WTC11 (cell line): ENCODE results near the gene MSH3. TPM values are rescaled to one million over a fixed set of nuclear protein-coding genes. Genes with fewer than 3 reads are reported as not detected.

Experiments used
- ATAC-seq: fragments of 200-7000 bp; cut with Tn5 transposase; 2 replicates; pipeline ENCODE4 v1.10.0; 2021; ENCODE audit warnings: mild to moderate bottlenecking, moderate library complexity
- CTCF ChIA-PET: fragments of 300-600 bp; sonication (Branson Sonifier 250); formaldehyde crosslinking; loops from one replicate; lab custom pipeline; 2021; ENCODE audit warnings: antibody characterized with exemption; lab: Charles Lee
- POLR2A ChIA-PET: fragments of 350-600 bp; sonication (Branson Sonifier 250); formaldehyde crosslinking; loops from one replicate; lab custom pipeline; 2021; ENCODE audit warnings: antibody characterized with exemption; lab: Charles Lee
- DNase-seq: peaks from one replicate; pipeline ENCODE4 v3.0.0; 2021; ENCODE audit warnings: low spot score
- H3K27ac Mint-ChIP-seq: 2 replicates; pipeline ENCODE4 v1.8.0; 2021; ENCODE audit warnings: mixed read lengths
- H3K27me3 Mint-ChIP-seq: 2 replicates; pipeline ENCODE4 v1.8.0; 2021; ENCODE audit warnings: low read depth, mild to moderate bottlenecking, moderate library complexity, mixed read lengths
- H3K36me3 Mint-ChIP-seq: 2 replicates; pipeline ENCODE4 v1.8.0; 2021; ENCODE audit warnings: mixed read lengths
- H3K4me1 Mint-ChIP-seq: 2 replicates; pipeline ENCODE4 v1.8.0; 2022; ENCODE audit warnings: mixed read lengths
- H3K4me3 Mint-ChIP-seq: 2 replicates; pipeline ENCODE4 v1.8.0; 2021; ENCODE audit warnings: mild to moderate bottlenecking, moderate library complexity, mixed read lengths
- H3K9me3 Mint-ChIP-seq: 2 replicates; pipeline ENCODE4 v1.8.0; 2021; ENCODE audit warnings: mixed read lengths
- ATF1 ChIP-seq: sonication (generic); formaldehyde crosslinking; IDR thresholded peaks from 2 replicates; pipeline ENCODE4 v1.8.1; 2023; ENCODE audit warnings: mild to moderate bottlenecking, moderate library complexity, missing genetic modification reagents
- CREM ChIP-seq: sonication (generic); formaldehyde crosslinking; IDR thresholded peaks from 2 replicates; pipeline ENCODE4 v1.8.1; 2022; ENCODE audit warnings: mild to moderate bottlenecking, missing genetic modification reagents, moderate library complexity
- ETV6 ChIP-seq: sonication (generic); formaldehyde crosslinking; IDR thresholded peaks from 2 replicates; pipeline ENCODE4 v1.8.1; 2022; ENCODE audit warnings: mild to moderate bottlenecking, missing genetic modification reagents
- JUN ChIP-seq: sonication (generic); formaldehyde crosslinking; IDR thresholded peaks from 2 replicates; pipeline ENCODE4 v1.8.0; 2023; ENCODE audit warnings: mild to moderate bottlenecking, missing genetic modification reagents
- NR1H2 ChIP-seq: sonication (generic); formaldehyde crosslinking; IDR thresholded peaks from 2 replicates; pipeline ENCODE4 v1.9.0; 2021; ENCODE audit warnings: mild to moderate bottlenecking, moderate library complexity, missing genetic modification reagents
- RELA ChIP-seq: sonication (generic); formaldehyde crosslinking; IDR thresholded peaks from 2 replicates; pipeline ENCODE4 v1.8.1; 2022; ENCODE audit warnings: missing genetic modification reagents, mild to moderate bottlenecking, borderline replicate concordance
- SP1 ChIP-seq: sonication (generic); formaldehyde crosslinking; conservative IDR thresholded peaks from 2 replicates; pipeline ENCODE4 v1.8.1; 2022; ENCODE audit warnings: missing genetic modification reagents
- ZNF138 ChIP-seq: sonication (generic); formaldehyde crosslinking; conservative IDR thresholded peaks from 2 replicates; pipeline ENCODE4 v1.8.1; 2022; ENCODE audit warnings: mild to moderate bottlenecking, moderate library complexity, missing genetic modification reagents
- ZNF671 ChIP-seq: fragments of 250-450 bp; sonication (Bioruptor Pico); IDR thresholded peaks from 2 replicates; pipeline ENCODE4 v1.8.0; 2021; ENCODE audit warnings: mild to moderate bottlenecking
- total RNA-seq: library from RNA; stranded (reverse); gene quantifications from 3 replicates; pipeline ENCODE4 v1.2.3, GENCODE V29; 2021
- TF ChIP-seq, protein P1 (sequence below): sonication (generic); formaldehyde crosslinking; IDR thresholded peaks from 2 replicates; pipeline ENCODE4 v1.8.1; 2022; ENCODE audit warnings: mild to moderate bottlenecking, missing genetic modification reagents, moderate library complexity, borderline replicate concordance
- TF ChIP-seq, protein P2 (sequence below): sonication (generic); formaldehyde crosslinking; IDR thresholded peaks from 2 replicates; pipeline ENCODE4 v1.8.0; 2022; ENCODE audit warnings: mild to moderate bottlenecking, missing genetic modification reagents
- TF ChIP-seq, protein P3 (sequence below): fragments of 250-450 bp; sonication (Bioruptor Pico); IDR thresholded peaks from 2 replicates; pipeline ENCODE4 v1.9.0; 2021; ENCODE audit warnings: mild to moderate bottlenecking
- TF ChIP-seq, protein P4 (sequence below): fragments of 250-450 bp; sonication (Bioruptor Pico); IDR thresholded peaks from 2 replicates; pipeline ENCODE4 v1.8.0; 2021; ENCODE audit warnings: mild to moderate bottlenecking
- TF ChIP-seq, protein P5 (sequence below): sonication (generic); formaldehyde crosslinking; conservative IDR thresholded peaks from 2 replicates; pipeline ENCODE4 v1.8.1; 2022; ENCODE audit warnings: mild to moderate bottlenecking, missing genetic modification reagents
- TF ChIP-seq, protein P6 (sequence below): sonication (generic); formaldehyde crosslinking; IDR thresholded peaks from 2 replicates; pipeline ENCODE4 v1.8.1; 2022; ENCODE audit warnings: low read depth, mild to moderate bottlenecking, moderate library complexity, missing genetic modification reagents, borderline replicate concordance

The MSH3 gene
- total RNA-seq, 1 experiment from 2014 or later: 14.6 TPM

DNA sequence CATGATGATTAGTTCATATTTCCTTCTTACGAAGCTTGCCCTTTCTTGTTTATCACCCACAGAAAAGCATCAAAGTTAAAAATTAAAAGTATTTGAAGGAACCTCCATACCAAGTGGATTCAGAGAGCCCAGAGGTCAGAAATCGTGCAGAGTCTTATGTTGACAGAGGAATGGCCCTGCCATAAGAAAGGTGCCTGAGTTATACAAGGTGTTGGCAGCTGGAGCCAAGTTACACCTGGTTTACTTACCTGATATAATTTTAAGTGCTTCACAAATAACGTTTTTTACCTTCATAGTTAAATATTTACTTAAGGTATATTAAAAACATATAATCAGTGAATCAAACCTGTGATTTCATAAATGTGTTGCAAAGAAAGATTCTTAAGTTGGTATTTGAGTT lies 42.6 kb downstream of the MSH3 start:
- Mint-ChIP-seq H3K9me3 (no peaks in the 10 kb centered on the region), H3K36me3 (no peaks in the 10 kb centered on the region; the same call in 1 of the 2 replicates), H3K27ac (no peak overlapping the region), H3K4me3 (no peak overlapping the region), H3K4me1 (peaks cover 12% of the 10 kb centered on the region), H3K27me3 (no peaks in the 10 kb centered on the region)
- DNase-seq (no peak), ATAC-seq (no peak)
- ChIA-PET CTCF (no interaction called here), POLR2A (no interaction called here)
- TF ChIP-seq, protein P1, sequence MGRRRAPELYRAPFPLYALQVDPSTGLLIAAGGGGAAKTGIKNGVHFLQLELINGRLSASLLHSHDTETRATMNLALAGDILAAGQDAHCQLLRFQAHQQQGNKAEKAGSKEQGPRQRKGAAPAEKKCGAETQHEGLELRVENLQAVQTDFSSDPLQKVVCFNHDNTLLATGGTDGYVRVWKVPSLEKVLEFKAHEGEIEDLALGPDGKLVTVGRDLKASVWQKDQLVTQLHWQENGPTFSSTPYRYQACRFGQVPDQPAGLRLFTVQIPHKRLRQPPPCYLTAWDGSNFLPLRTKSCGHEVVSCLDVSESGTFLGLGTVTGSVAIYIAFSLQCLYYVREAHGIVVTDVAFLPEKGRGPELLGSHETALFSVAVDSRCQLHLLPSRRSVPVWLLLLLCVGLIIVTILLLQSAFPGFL (CRISPR knock-in tag): no peak
- TF ChIP-seq ZNF138 (no peak), SP1 (CRISPR knock-in tag) (no peak), NR1H2 (CRISPR knock-in tag) (no peak), ZNF671 (CRISPR knock-in tag) (no peak), JUN (CRISPR knock-in tag) (no peak), ATF1 (CRISPR knock-in tag) (no peak), RELA (CRISPR knock-in tag) (no peak)
- TF ChIP-seq, protein P2, sequence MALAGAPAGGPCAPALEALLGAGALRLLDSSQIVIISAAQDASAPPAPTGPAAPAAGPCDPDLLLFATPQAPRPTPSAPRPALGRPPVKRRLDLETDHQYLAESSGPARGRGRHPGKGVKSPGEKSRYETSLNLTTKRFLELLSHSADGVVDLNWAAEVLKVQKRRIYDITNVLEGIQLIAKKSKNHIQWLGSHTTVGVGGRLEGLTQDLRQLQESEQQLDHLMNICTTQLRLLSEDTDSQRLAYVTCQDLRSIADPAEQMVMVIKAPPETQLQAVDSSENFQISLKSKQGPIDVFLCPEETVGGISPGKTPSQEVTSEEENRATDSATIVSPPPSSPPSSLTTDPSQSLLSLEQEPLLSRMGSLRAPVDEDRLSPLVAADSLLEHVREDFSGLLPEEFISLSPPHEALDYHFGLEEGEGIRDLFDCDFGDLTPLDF (CRISPR knock-in tag): no peak
- TF ChIP-seq, protein P3, sequence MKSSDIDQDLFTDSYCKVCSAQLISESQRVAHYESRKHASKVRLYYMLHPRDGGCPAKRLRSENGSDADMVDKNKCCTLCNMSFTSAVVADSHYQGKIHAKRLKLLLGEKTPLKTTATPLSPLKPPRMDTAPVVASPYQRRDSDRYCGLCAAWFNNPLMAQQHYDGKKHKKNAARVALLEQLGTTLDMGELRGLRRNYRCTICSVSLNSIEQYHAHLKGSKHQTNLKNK (CRISPR knock-in tag): no peak
- TF ChIP-seq, protein P4, sequence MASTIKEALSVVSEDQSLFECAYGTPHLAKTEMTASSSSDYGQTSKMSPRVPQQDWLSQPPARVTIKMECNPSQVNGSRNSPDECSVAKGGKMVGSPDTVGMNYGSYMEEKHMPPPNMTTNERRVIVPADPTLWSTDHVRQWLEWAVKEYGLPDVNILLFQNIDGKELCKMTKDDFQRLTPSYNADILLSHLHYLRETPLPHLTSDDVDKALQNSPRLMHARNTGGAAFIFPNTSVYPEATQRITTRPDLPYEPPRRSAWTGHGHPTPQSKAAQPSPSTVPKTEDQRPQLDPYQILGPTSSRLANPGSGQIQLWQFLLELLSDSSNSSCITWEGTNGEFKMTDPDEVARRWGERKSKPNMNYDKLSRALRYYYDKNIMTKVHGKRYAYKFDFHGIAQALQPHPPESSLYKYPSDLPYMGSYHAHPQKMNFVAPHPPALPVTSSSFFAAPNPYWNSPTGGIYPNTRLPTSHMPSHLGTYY (CRISPR knock-in tag): no peak

DNA sequence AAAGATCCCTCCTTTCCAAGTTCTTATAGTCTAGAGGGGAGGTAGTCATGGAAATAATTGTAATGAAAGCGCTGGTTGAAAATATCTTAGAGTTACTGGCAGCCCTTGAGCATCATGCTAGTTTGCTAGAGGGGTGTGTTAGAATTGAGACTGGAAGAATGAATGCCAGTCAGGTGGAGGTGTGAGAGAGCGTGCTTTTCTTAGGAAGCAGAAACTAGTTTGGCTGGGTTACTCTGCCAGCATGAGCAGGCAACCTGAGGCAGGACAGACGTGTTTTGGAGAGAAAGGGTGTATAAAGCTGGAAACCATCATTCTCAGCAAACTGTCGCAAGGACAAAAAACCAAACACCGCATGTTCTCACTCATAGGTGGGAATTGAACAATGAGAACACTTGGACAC lies 43.9 kb downstream of the MSH3 start:
- Mint-ChIP-seq H3K4me1 (peaks cover 14% of the 10 kb centered on the region), H3K27ac (peak overlapping the region; percentile 49; the same call in 1 of the 2 replicates)
- POLR2A ChIA-PET: no interaction called here
- DNase-seq: no peak
- TF ChIP-seq, protein P5, sequence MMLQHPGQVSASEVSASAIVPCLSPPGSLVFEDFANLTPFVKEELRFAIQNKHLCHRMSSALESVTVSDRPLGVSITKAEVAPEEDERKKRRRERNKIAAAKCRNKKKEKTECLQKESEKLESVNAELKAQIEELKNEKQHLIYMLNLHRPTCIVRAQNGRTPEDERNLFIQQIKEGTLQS (CRISPR knock-in tag): no peak
- TF ChIP-seq, protein P3 (CRISPR knock-in tag): no peak
- no peak for TF ChIP-seq ETV6
- TF ChIP-seq, protein P1 (CRISPR knock-in tag): no peak
- TF ChIP-seq, all 79 proteins: peak for 0
- CTCF ChIA-PET: no interaction called here
- Mint-ChIP-seq H3K27me3 (no peaks in the 10 kb centered on the region), H3K36me3 (no peaks in the 10 kb centered on the region; the same call in 1 of the 2 replicates), H3K9me3 (no peaks in the 10 kb centered on the region), H3K4me3 (no peak overlapping the region)
- ATAC-seq: no peak

DNA sequence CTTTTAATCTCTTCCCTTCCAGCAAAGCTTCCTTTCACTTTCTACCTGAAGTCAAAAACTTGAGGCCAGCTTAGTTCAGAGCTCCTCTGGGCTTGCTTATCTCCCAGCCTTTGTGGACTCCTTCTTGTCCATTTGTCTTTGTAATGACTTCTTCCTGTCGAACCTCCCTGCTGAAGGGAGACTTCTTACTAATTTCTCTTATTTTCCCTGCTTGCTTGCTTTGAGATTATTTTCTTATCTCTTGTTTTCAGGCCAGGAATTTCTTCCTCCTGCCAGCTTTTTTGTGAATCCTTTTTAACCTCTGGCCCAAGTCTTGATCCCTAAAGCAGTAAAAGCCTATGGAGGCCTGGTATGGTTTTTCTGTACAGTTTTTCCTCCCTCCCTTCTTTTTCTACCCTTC lies 47.1 kb downstream of the MSH3 start:
- peaks cover 11% of the 10 kb centered on the region for H3K36me3 Mint-ChIP-seq
- H3K27ac Mint-ChIP-seq: peak overlapping the region; percentile 80; the same call in 1 of the 2 replicates
- CTCF ChIA-PET: interaction anchor here (1.2 kb wide), 1 partner anchor 10 kb away, joined by 3 read pairs; no protein-coding TSS in a partner anchor
- no peak overlapping the region for H3K4me3 Mint-ChIP-seq
- ATAC-seq (no peak; the same call in 1 of the 2 replicates), DNase-seq (no peak)
- TF ChIP-seq, protein P4 (CRISPR knock-in tag): no peak
- TF ChIP-seq CREM (CRISPR knock-in tag): no peak
- TF ChIP-seq, protein P6, sequence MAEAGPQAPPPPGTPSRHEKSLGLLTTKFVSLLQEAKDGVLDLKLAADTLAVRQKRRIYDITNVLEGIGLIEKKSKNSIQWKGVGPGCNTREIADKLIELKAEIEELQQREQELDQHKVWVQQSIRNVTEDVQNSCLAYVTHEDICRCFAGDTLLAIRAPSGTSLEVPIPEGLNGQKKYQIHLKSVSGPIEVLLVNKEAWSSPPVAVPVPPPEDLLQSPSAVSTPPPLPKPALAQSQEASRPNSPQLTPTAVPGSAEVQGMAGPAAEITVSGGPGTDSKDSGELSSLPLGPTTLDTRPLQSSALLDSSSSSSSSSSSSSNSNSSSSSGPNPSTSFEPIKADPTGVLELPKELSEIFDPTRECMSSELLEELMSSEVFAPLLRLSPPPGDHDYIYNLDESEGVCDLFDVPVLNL: no peak
- TF ChIP-seq, protein P5 (CRISPR knock-in tag): no peak
- peaks cover 32% of the 10 kb centered on the region for H3K4me1 Mint-ChIP-seq
- H3K9me3 Mint-ChIP-seq: peaks cover 9% of the 10 kb centered on the region
- POLR2A ChIA-PET: no interaction called here
- no peaks in the 10 kb centered on the region for H3K27me3 Mint-ChIP-seq
